Right ventricle myocardium superior (tissue), 1 donor: Measurements from ENCODE around the gene BCAP31. TPM values are rescaled to one million over a fixed set of nuclear protein-coding genes. Genes with fewer than 3 reads are reported as not detected.
A peak's percentile ranks its signal among the peaks of the same experiment; 100 is the strongest.

Experiments
- ATAC-seq: fragments of 200-7000 bp; cut with Tn5 transposase; one replicate; pipeline ENCODE4 v1.9.1; 2020; ENCODE audit warnings: mild to moderate bottlenecking; ENCODE audit not compliant: poor library complexity
- DNase-seq: peaks from one replicate; pipeline ENCODE4 v3.0.0-alpha.2; 2020
- intact Hi-C: fragments of 100-400 bp; cut with DNase I; formaldehyde crosslinking; loops from one replicate; pipeline ENCODE4 v1.11.2; 2022
- total RNA-seq: library from RNA; stranded (reverse); fragmentation: NEBNext Ultra II Directional; extraction: Animal tissue kit (Norgen Biotek cat#: 25700); gene quantifications from one replicate; pipeline ENCODE4 v1.2.1, GENCODE V29; 2021
- donor health status: DM: no; HTN: yes; CAD: no; lungs with severe emphysema.

The BCAP31 gene
- total RNA-seq, 1 donor from 2014 or later: 86.4 TPM

- intact Hi-C loops: no loop called here
- ATAC-seq (no peak), DNase-seq (no peak)
These were observed 52.3 kb downstream of the BCAP31 start for GRCh38 chrX:153671589-153672530.

- ATAC-seq (no peak), DNase-seq (no peak)
- intact Hi-C loops: no loop called here
These were observed 53.2 kb downstream of the BCAP31 start for GRCh38 chrX:153670748-153671588.

GRCh38 chrX:153669901-153670731, 54.1 kb downstream of the BCAP31 start:
- no peak for ATAC-seq
- intact Hi-C loops: no loop called here
- no peak for DNase-seq

GRCh38 chrX:153669174-153669890, 54.9 kb downstream of the BCAP31 start:
- peak; percentile 46 for ATAC-seq
- no peak for DNase-seq
- intact Hi-C loops: no loop called here

- no peak for DNase-seq
- no peak for ATAC-seq
These were observed 55.6 kb downstream of the BCAP31 start for GRCh38 chrX:153668423-153669173.

GRCh38 chrX:153667956-153668396, 56.2 kb downstream of the BCAP31 start:
- intact Hi-C loops: loop anchor here (2.0 kb wide), 1 partner anchor 113 kb away; no protein-coding TSS in a partner anchor
- DNase-seq (peak; percentile 90), ATAC-seq (peak; percentile 88)

More at GRCh38 chrX:153668423-153669173, 55.6 kb downstream of the BCAP31 start:
- intact Hi-C loops: no loop called here

- intact Hi-C loops: loop anchor here (2.0 kb wide), 1 partner anchor 113 kb away; no protein-coding TSS in a partner anchor
- no peak for ATAC-seq
- no peak for DNase-seq
These were observed 56.8 kb downstream of the BCAP31 start for GRCh38 chrX:153667281-153667955.

- DNase-seq: no peak
- no peak for ATAC-seq
- intact Hi-C loops: loop anchor here (2.0 kb wide), 1 partner anchor 111 kb away; no protein-coding TSS in a partner anchor
These were observed 58.4 kb downstream of the BCAP31 start for GRCh38 chrX:153665726-153666306.

- no peak for ATAC-seq
- intact Hi-C loops: no loop called here
- peak; percentile 71 for DNase-seq
These were observed 61.9 kb downstream of the BCAP31 start for GRCh38 chrX:153662266-153662665.

- no peak for DNase-seq
- intact Hi-C loops: no loop called here
- ATAC-seq: no peak
These were observed 64.9 kb downstream of the BCAP31 start for GRCh38 chrX:153659268-153659667.

GRCh38 chrX:153657161-153657560, 67.0 kb downstream of the BCAP31 start:
- ATAC-seq (no peak), DNase-seq (no peak)
- intact Hi-C loops: no loop called here

- intact Hi-C loops: no loop called here
These were observed 70.6 kb downstream of the BCAP31 start for GRCh38 chrX:153653556-153653955.

GRCh38 chrX:153651540-153652079, 72.6 kb downstream of the BCAP31 start:
- DNase-seq (no peak), ATAC-seq (no peak)
- intact Hi-C loops: no loop called here

More at GRCh38 chrX:153653556-153653955, 70.6 kb downstream of the BCAP31 start:
- no peak for DNase-seq
- ATAC-seq: no peak

- intact Hi-C loops: no loop called here
- DNase-seq: no peak
- no peak for ATAC-seq
These were observed 73.2 kb downstream of the BCAP31 start for GRCh38 chrX:153650959-153651358.
